Esophagus squamous epithelium (tissue), 4 donors: ENCODE results near the gene FCRLB.

Experiments
- POLR2A ChIP-seq, 4 donors: fragments of 450-650 bp; IDR thresholded peaks; one replicate each; pipeline ENCODE4 v1.6.1; 2017; ENCODE audit warnings: antibody characterized with exemption in 4 of 4, mild to moderate bottlenecking in 4 of 4, moderate library complexity in 3 of 4
- TF ChIP-seq, protein P1 (sequence below), 6 experiments: fragments of 450-650 bp in 4 of 6; fragments of 200-600 bp in 2 of 6; sonication (generic) in 2 of 6; IDR thresholded peaks; one replicate each; pipeline ENCODE4 v1.5.1; 2016 to 2019; ENCODE audit warnings: antibody characterized with exemption in 6 of 6, mild to moderate bottlenecking in 4 of 6, moderate library complexity in 4 of 6

DNA sequence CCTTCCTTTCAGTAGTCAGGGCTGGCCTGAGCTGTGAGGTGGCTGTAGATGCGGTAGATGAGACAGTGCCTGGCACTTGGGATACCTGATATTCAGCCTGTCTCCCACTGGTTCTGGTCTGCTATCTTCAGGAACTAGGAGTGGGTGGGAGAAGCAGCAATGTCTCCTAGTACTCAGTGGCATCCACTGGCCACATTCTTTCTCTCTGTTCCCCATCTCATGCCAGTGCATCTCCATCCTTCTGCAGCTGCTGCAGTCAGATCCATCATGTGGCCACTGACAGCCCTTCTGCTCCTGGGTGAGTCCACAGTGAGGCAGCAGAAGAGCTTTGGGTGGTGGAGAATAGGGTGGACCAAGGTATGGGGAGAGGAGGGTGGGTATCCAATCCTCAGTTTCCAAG lies 1.1 kb downstream of the FCRLB start:
- TF ChIP-seq, protein P1, sequence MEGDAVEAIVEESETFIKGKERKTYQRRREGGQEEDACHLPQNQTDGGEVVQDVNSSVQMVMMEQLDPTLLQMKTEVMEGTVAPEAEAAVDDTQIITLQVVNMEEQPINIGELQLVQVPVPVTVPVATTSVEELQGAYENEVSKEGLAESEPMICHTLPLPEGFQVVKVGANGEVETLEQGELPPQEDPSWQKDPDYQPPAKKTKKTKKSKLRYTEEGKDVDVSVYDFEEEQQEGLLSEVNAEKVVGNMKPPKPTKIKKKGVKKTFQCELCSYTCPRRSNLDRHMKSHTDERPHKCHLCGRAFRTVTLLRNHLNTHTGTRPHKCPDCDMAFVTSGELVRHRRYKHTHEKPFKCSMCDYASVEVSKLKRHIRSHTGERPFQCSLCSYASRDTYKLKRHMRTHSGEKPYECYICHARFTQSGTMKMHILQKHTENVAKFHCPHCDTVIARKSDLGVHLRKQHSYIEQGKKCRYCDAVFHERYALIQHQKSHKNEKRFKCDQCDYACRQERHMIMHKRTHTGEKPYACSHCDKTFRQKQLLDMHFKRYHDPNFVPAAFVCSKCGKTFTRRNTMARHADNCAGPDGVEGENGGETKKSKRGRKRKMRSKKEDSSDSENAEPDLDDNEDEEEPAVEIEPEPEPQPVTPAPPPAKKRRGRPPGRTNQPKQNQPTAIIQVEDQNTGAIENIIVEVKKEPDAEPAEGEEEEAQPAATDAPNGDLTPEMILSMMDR (IDR thresholded peaks at IDR 0.05), result no peak
- TF ChIP-seq POLR2A (IDR thresholded peaks at IDR 0.05), result no peak
